GM04504 (cell line): ENCODE results near the gene STK11IP.

Experiments
- DNase-seq: peaks from one replicate; pipeline ENCODE4 v3.0.0-alpha.2; 2012; ENCODE audit warnings: low read depth

Gene STK11IP

GRCh38 chr2:219656526-219656925 is 58.9 kb downstream of the STK11IP start:
- DNase-seq, result no peak

GRCh38 chr2:219658196-219658846 is 60.7 kb downstream of the STK11IP start:
- no peak for DNase-seq

GRCh38 chr2:219658874-219659273 is 61.2 kb downstream of the STK11IP start:
- DNase-seq, result no peak

- no peak for DNase-seq
These were observed 63.7 kb downstream of the STK11IP start for GRCh38 chr2:219661197-219661954.

GRCh38 chr2:219661955-219662395 is 64.3 kb downstream of the STK11IP start:
- DNase-seq, result no peak

- DNase-seq, result no peak
These were observed 64.9 kb downstream of the STK11IP start for GRCh38 chr2:219662566-219662965.

- DNase-seq, result no peak
These were observed 65.6 kb downstream of the STK11IP start for GRCh38 chr2:219663116-219663762.

GRCh38 chr2:219664041-219664440 is 66.4 kb downstream of the STK11IP start:
- no peak for DNase-seq

- DNase-seq, result no peak
These were observed 67.3 kb downstream of the STK11IP start for GRCh38 chr2:219664944-219665343.

- DNase-seq, result no peak
These were observed 68.3 kb downstream of the STK11IP start for GRCh38 chr2:219665926-219666325.
